GM21367 (cell line): ENCODE data around the gene MYDGF.
"Not testable (repeated sequence)": the region's sequence is repeated elsewhere in the genome, so short reads cannot be mapped to it uniquely, and the experiment has no call there.

ENCODE experiments used
- ATAC-seq: cut with Tn5 transposase; IDR thresholded peaks from one replicate; pipeline ENCODE4 v1.9.1; 2021; ENCODE audit not compliant: unreplicated experiment

MYDGF gene

GRCh38 chr19:4701557-4701956 lies 31.4 kb upstream of the MYDGF start:
- no peak for ATAC-seq

GRCh38 chr19:4700693-4700970 lies 30.5 kb upstream of the MYDGF start:
- no peak for ATAC-seq

GRCh38 chr19:4699826-4700692 lies 29.9 kb upstream of the MYDGF start:
- ATAC-seq = no peak

- no peak for ATAC-seq
Measured at GRCh38 chr19:4697304-4697703, 27.2 kb upstream of the MYDGF start.

GRCh38 chr19:4695224-4695731 lies 25.1 kb upstream of the MYDGF start:
- no peak for ATAC-seq

GRCh38 chr19:4694211-4694987 lies 24.3 kb upstream of the MYDGF start:
- ATAC-seq = no peak

- ATAC-seq = no peak
Measured at GRCh38 chr19:4693471-4694121, 23.5 kb upstream of the MYDGF start.

- no peak for ATAC-seq
Measured at GRCh38 chr19:4693078-4693350, 22.9 kb upstream of the MYDGF start.

GRCh38 chr19:4692251-4693077 lies 22.3 kb upstream of the MYDGF start:
- ATAC-seq = no peak

GRCh38 chr19:4691373-4691772 lies 21.2 kb upstream of the MYDGF start:
- no peak for ATAC-seq

- ATAC-seq = no peak
Measured at GRCh38 chr19:4690361-4690760, 20.2 kb upstream of the MYDGF start.

- ATAC-seq = no peak
Measured at GRCh38 chr19:4689403-4689802, 19.3 kb upstream of the MYDGF start.

- no peak for ATAC-seq
Measured at GRCh38 chr19:4688587-4688986, 18.4 kb upstream of the MYDGF start.

GRCh38 chr19:4687396-4687795 lies 17.3 kb upstream of the MYDGF start:
- no peak for ATAC-seq

- ATAC-seq = no peak
Measured at GRCh38 chr19:4686700-4687099, 16.6 kb upstream of the MYDGF start.

- ATAC-seq = no peak
Measured at GRCh38 chr19:4684312-4685095, 14.4 kb upstream of the MYDGF start.

- no peak for ATAC-seq
Measured at GRCh38 chr19:4682417-4683200, 12.5 kb upstream of the MYDGF start.

- ATAC-seq = not testable (repeated sequence)
Measured at GRCh38 chr19:4680021-4680420, 9.9 kb upstream of the MYDGF start.
